ENCODE measurements around the gene ESPL1. TPM values are rescaled to one million over a fixed set of nuclear protein-coding genes. Genes with fewer than 3 reads are reported as not detected.

ESPL1 gene
- total and polyA plus RNA-seq, 2 of the 13 experiments (the other 11 are each of a cell fraction or from before 2014, with no cell fraction given) = 5.8 to 11.5 TPM

- TF ChIP-seq ZHX1 (CRISPR knock-in tag; IDR thresholded peaks at IDR 0.05; ENCODE audit: low read depth) (no peak), ZSCAN12 (CRISPR knock-in tag; IDR thresholded peaks at IDR 0.05) (no peak), ZNF629 (CRISPR knock-in tag; conservative IDR thresholded peaks at IDR 0.05) (no peak), ZNF280D (CRISPR knock-in tag; IDR thresholded peaks at IDR 0.05) (no peak; the same call in 1 of the 2 replicates), ZBTB2 (CRISPR knock-in tag; IDR thresholded peaks at IDR 0.05; ENCODE audit: low read depth) (peak; percentile 80), ZNF335 (CRISPR knock-in tag; IDR thresholded peaks at IDR 0.05) (no peak), ZXDC (CRISPR knock-in tag; IDR thresholded peaks at IDR 0.05) (0 out of 2 replicates have a peak, but pooled peaks have one; percentile 41), ISX (CRISPR knock-in tag; conservative IDR thresholded peaks at IDR 0.05) (no peak), ZNF496 (CRISPR knock-in tag; IDR thresholded peaks at IDR 0.05; ENCODE audit: insufficient replicate concordance) (no peak), ERF (CRISPR knock-in tag; IDR thresholded peaks at IDR 0.05) (peak; percentile 75; the same call in 1 of the 2 replicates), ZNF792 (CRISPR knock-in tag; IDR thresholded peaks at IDR 0.05) (0 out of 2 replicates have a peak, but pooled peaks have one; percentile 29), ZFP91 (CRISPR knock-in tag; IDR thresholded peaks at IDR 0.05; ENCODE audit: borderline replicate concordance) (peak; percentile 93)
Observed at GRCh38 chr12:53299454-53300180, 31.5 kb downstream of the ESPL1 start, which contains the start of gene MYG1 (continued).

Data from HepG2 (cell line).